Esophagus muscularis mucosa (tissue), 3 donors: ENCODE results near the gene SPOP.

Experiments used
- POLR2AphosphoS5 ChIP-seq, 2 donors: sonication (generic); formaldehyde crosslinking; IDR thresholded peaks; one replicate each; pipeline ENCODE4 v1.6.1; 2017; ENCODE audit warnings: antibody characterized with exemption in 2 of 2
- TF ChIP-seq, protein P1 (sequence below), 3 experiments: fragments of 200-600 bp in 2 of 3; fragments of 450-650 bp in 1 of 3; sonication (generic) in 2 of 3; IDR thresholded peaks; one replicate each; pipeline ENCODE4 v1.5.1; 2017 to 2019; ENCODE audit warnings: antibody characterized with exemption in 3 of 3, mild to moderate bottlenecking in 2 of 3, moderate library complexity in 1 of 3

- TF ChIP-seq, protein P1, sequence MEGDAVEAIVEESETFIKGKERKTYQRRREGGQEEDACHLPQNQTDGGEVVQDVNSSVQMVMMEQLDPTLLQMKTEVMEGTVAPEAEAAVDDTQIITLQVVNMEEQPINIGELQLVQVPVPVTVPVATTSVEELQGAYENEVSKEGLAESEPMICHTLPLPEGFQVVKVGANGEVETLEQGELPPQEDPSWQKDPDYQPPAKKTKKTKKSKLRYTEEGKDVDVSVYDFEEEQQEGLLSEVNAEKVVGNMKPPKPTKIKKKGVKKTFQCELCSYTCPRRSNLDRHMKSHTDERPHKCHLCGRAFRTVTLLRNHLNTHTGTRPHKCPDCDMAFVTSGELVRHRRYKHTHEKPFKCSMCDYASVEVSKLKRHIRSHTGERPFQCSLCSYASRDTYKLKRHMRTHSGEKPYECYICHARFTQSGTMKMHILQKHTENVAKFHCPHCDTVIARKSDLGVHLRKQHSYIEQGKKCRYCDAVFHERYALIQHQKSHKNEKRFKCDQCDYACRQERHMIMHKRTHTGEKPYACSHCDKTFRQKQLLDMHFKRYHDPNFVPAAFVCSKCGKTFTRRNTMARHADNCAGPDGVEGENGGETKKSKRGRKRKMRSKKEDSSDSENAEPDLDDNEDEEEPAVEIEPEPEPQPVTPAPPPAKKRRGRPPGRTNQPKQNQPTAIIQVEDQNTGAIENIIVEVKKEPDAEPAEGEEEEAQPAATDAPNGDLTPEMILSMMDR (IDR thresholded peaks at IDR 0.05), result peak; percentile 97 to 99 (median 98)
- TF ChIP-seq POLR2AphosphoS5 (IDR thresholded peaks at IDR 0.05), result no peak
These were observed 17.2 kb upstream of the SPOP start for GRCh38 chr17:49694847-49695697.
